Stimulated activated CD8-positive, alpha-beta memory T cell treated with anti-CD3 and anti-CD28 coated beads, Interleukin-12 subunit alpha, Interleukin-12 subunit beta, amount 100 ng/mL, for 24 hours (primary cell): ENCODE measurements around the gene CRLF2.
"Not testable (repeated sequence)": the region's sequence is repeated elsewhere in the genome, so short reads cannot be mapped to it uniquely, and the experiment has no call there.

Experiments used
- DNase-seq: peaks from one replicate; pipeline ENCODE4 v3.0.0-alpha.2; 2020; ENCODE audit errors: extremely low read depth

Gene CRLF2, protein sequence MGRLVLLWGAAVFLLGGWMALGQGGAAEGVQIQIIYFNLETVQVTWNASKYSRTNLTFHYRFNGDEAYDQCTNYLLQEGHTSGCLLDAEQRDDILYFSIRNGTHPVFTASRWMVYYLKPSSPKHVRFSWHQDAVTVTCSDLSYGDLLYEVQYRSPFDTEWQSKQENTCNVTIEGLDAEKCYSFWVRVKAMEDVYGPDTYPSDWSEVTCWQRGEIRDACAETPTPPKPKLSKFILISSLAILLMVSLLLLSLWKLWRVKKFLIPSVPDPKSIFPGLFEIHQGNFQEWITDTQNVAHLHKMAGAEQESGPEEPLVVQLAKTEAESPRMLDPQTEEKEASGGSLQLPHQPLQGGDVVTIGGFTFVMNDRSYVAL

DNA sequence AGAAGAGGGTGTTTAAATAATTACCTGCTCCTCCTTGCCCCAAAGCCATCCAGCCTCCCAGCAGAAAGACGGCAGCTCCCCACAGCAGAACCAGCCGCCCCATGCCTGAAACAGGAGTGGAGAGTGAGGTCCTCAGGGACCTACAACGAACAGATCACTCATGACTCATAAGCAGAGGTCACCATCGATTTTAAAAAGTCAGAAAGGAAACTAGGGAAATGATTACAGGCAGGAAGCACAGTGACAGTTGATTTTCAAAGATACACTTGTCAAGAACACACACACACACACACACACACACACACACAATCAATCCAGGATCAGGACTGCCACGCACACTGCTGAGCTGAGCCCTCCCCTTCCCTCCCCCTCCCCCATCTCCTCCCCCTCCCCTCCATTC, at the start of gene CRLF2:
TSS of gene CRLF2 (minus strand) at position 118 of the 400 bp plus-strand sequence. CDS start at position 103, 15 bp downstream.
- no peak for DNase-seq

DNA sequence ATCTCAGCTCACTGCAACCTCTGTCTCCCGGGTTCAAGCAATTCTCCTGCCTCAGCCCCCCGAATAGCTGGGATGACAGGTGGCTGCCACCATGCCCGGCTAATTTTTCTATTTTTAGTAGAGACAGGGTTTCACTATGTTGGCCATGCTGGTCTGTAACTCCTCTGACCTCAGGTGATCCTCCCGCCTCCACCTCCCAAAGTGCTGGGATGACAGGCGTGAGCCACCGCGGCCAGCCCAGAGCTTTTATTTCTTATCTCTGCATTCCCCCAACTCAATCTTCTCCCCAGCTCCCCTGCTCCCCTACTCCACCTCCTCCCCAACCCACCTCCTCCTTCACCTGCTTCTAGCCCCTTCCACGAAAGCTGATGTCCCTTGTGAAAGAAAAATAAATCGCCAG, 49.3 kb upstream of the CRLF2 start:
- DNase-seq, result not testable (repeated sequence)

DNA sequence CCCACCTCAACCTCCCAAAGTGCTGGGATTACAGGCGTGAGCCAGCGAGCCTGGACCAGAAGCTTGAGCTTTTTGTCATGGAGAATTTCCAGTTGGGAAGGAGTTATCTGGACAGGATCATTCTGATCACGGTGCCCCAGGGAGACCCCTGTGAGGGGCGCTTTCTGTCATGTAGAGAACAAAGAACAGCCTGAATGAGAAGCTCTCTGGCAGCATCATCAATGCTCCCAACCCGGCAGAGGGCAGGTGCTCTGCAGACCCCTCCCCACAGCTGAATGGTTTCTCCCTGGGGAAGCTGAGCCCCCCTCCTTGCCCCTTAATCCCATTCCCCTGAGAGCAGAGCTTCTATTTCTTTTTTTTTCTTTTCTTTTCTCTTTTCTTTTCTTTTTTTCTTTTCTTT, 48.8 kb upstream of the CRLF2 start:
- no peak for DNase-seq

DNA sequence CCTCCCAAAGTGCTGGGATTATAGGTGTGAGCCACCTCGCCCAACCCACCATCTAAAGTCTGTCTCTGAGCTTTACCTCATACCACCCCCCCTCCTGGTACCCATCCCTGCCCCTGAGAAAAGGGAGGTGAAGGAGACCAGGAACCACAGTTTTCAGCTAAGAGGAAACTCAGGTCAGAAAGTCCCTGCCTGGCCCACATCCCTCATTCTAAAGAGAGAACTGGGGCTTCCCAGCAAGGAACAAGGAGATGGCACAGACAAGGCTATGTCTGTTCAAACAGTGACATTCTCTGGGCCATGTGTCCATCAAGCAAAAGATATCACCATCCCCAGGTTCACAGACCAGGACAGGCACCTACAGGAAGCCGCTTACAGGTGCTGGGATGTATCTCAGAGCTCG, 40.4 kb upstream of the CRLF2 start:
- DNase-seq, result no peak

DNA sequence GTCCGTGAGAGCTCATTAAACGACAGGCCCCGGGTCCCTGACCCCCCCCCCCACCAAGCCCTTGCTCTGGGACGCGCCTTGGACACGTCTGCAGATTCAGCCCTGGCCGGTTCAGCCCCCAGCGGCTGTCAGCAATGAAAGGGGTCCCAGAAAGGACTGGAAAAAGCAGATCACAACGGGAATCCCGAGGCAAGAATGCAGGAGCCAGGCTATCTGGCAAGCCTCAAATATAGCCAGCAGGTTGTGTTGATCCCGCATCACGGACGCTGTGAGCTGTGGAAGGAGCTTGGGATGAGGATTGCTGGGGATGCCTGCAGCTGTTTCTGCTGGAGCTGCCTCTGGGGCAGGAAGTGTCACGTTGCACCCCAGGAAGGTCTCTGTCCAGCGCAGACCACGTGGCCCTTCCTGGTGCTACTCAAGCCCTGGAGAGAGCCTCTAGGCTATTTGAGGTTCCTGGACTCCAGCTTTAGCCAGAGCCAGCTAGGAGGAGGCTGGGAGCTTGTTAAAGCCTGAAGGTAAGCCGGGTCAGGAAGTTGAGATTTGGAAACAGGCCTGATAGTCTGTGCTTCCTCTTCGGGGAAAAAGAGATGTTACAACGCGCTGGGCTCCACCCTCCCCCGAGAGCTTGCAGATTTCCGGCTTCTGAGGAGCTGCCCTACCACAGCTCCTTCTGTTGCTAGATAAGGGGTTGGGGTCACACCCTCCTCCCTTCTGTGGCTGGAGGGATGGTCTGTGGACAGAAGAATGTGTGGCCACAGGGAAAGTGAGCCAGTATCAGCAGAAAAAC, 36.8 kb upstream of the CRLF2 start:
- no peak for DNase-seq

DNA sequence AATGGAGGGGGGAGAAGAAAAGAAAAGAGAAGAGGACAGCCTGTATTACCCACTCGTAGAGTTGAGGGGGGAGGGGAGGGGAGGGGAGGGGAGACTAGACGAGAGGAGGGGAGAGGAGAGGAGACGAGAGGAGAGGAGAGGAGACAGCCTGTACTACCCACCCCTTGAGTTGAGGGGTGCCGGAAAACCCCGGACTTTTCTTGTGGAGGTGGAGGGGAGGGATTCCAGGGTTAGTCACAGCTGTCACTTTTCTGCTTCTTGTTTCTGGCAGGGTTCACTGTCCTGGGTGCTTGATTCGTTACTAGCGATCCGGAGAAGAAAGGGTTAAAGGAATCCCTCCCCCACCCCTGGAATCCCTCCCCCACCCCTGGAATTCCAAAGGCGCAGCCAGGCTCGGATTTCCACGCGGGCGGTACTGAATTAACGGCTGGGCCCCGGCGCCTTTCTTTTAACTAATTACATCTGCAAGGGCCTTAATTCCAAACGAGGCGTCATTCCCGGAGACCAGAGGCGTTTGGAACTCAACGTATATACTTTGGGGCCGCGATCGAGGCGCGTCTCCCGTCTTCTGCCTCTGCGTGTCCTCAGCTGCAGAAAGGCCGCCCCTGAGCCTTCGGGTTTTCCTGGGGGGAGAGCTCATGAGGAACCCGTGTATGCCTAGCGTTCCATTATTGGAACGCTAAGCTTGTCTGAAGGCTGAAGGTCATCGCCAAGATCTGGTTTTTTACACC, 36.0 kb upstream of the CRLF2 start:
- no peak for DNase-seq

DNA sequence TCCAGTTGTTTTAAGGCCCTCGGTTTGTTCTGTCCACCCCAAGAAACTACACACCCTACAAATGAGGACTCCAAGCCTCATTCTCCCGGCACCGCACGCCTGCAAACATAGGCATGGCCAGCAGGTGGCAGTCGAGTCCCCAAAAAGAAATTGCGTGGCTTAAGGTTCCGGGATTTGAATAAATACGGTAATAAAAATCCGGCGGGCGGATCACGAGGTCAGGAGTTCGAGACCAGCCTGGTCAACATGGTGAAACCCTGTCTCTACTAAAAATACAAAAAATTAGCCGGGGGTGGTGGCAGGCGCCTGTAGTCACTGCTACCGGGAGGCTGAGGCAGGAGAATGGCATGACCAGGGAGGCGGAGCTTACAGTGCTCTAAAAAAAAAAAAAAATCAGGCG, 34.4 kb upstream of the CRLF2 start:
- DNase-seq, result peak; percentile 42

DNA sequence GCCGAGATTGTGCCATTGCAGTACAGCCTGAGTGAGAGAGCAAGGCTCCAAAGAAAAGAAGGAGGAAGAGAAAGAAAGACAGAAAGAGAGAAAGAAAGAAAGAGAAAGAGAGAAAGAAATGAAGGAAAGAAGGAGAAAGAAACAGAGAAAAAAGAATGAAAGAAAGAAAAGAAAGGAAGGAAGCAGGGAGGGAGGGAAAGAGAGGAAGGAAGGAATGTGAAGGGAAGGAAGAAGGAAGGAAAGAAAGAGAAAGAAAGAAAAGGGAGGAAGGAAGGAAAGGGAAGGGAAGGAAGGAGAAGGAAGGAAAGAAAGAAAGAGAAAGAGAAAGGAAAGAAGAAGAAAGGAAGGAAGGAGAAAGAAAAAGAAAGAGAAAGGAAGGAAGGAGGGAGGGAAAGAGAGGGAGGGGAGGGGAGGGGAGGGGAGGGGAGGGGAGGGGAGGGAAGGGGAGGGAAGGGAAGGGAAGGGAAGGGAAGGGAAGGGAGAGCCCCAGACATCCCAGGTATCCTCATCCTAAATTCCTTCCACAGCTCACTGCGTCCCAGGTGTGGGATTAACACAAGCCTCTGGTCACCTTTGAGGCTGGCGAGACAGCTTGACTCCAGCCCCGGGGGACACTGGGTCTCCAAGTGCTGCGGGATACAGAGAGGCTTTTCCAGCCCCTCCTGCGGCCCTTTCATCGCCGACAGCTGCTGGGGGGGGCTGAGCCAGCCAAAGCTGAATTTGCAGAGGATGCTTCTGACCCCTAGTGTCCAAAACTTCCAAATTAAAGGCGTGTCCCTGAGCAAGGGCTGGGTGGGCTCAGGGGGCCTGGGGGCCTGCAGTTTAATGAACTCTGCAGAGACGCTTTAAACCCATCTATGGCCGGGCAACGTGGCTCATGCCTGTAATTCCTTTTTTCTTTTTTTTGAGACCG, 32.0 kb upstream of the CRLF2 start:
- DNase-seq, result no peak

DNA sequence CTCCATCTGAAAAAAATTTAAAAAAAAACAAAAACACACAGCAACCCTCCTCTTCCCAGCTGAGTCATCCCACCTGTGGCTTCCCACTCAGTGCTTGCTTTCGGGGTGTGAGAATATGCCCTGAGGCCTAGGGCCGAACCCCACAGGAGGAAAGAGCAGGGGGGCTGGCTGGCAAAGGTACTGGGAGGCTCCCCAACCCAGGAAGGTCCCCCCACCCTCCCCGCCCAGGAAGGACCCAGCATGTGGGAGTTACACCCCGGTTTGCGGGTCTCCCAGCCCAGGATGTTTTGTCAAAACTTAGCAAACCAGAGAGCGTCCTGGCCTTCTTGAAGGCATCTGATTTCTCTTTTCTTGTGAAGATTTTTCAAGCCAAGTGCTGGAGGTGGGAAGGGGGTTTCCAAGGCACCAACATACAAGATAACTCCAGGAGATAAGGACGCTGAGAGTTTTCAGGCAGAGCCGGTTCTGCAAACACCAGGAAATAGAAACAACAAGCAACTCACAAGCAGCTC, 30.5 kb upstream of the CRLF2 start:
- no peak for DNase-seq

DNA sequence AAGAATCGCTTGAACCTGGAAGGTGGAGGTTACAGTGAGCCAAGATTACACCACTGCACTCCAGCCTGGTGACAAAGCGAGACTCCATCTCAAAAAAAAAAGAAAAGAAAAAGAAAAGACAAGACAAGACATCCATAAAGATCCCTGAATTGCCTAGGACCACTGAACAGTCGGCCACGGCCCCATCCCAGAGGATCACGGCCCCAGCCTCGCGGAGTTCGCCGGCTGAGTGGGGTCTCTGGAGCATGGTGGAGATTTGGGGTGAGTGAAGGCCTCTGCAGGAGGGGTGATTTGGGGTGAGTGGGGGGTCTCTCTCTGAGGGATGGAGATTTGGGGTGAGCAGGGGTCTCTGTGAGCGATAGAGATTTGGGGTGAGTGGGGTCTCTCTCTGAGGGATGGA, 28.1 kb upstream of the CRLF2 start:
- DNase-seq, result not testable (repeated sequence)

DNA sequence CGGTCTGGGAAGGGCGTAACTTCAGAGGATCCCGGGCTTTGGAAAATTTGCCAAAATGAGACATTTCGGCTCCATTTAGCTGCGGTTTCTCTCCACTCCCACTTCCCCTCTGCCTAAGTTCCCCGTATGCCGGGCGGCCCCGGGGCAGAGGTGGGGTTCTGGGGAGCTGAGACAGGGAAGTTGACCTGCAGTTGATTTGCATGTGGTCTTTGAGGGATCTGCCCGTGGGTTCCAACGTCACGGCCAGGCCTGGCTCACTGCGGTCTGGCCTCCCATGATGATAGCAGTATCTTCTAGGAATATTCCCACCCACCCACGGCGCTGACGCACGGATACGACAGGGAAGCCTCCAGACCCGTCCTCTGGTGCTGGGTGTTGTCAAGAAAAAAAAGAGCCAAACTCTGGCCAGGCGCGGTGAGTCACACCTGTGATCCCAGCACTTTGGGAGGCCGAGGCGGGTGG, 27.3 kb upstream of the CRLF2 start:
- no peak for DNase-seq

DNA sequence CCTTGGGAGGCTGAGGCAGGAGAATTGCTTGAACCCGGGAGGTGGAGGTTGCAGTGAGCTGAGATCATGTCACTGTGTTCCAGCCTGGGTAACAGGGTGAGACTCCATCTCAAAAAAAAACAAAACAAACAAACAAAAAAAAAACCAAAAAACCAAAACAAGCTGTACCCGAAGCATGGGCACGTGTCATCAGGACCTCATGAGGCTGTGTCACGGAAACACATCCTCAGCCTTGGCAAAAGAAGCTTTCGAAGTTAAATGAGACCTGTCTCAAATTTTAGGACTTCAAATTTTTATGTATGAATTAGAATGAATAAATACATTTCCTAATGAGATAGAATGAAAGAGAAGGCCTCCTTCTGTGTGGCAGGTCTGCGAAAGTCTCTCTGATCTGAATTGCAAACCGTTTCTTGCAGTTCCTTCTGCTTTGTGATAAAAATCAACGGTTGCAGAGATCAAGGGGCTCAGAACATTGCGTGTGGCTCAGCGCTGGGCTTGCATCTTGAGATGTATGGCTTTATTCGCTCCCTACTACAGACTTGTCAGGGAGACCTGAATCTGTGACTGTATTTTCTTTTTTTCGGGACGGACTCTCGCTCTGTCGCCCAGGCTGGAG, 19.5 kb upstream of the CRLF2 start:
- no peak for DNase-seq

DNA sequence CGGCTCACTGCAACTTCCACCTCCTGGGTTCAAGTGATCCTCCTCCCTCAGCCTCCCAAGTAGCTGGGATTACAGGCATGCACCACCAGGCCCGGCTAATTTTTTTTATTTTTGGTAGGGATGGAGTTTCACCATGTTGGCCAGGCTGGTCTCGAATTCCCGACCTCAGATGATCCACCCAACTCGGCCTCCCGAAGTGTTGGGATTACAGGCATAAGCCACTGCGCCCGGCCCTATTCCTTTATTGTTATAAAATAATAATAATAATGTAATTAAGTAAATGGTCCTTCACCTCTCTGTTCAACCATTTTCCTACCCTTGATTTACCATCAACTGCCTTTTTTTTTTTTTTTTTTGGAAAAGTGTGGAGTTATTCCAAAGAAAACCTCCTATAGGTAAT, 15.7 kb upstream of the CRLF2 start:
- not testable (repeated sequence) for DNase-seq

DNA sequence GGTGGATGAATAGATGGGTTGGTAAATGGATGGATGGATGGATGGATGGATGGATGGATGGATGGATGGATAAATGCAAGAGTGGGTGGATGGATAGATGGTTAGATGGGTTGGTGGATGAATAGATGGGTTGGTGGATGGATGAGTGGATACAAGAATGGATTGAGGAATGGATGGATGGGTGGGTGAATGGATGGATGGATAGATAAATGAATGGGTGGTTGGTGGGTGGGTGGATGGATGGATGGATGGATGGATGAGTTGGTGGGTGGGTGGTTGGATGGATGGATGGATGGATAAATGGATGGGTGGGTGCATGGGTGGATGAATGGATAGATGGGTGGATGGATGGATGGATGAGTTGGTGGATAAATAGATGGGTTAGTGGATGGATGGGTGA, 13.8 kb upstream of the CRLF2 start:
- no peak for DNase-seq

DNA sequence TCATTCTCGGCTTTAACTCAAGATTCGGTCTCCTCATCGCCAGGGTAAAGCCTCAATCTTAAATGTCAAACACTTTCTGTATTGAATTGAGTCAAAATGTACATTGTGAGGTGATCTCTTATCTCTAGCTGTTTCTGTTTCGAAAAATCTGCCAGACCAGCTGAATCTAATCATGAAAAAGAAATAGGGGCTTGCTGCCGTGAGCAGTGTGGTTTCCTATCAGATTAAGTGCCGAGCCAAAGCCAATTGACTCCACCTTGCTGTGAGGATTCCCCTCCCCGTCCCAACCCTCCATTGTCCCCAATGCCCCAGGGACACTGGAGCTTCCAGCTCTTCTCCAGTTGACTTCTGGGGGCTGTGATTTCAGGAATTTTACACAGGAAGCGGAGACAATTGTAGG, 12.5 kb upstream of the CRLF2 start:
- no peak for DNase-seq

DNA sequence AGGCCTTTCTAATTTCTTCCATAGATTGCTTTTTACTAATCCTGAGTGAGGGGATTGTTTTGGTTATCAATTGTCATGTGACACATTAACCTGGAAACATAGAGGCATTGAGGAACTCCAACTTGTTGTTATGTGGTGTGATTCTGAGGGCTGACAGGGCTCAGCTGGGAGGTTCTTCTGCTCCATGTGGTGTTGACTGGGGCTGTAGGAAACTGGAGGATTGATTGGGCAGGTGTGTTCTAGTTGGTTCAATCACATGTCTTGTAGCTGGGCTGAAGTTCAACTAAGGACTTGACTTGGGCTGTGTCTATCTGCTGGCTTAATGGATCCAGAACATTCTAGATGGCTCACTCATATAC, 10.8 kb upstream of the CRLF2 start:
- DNase-seq, result no peak

DNA sequence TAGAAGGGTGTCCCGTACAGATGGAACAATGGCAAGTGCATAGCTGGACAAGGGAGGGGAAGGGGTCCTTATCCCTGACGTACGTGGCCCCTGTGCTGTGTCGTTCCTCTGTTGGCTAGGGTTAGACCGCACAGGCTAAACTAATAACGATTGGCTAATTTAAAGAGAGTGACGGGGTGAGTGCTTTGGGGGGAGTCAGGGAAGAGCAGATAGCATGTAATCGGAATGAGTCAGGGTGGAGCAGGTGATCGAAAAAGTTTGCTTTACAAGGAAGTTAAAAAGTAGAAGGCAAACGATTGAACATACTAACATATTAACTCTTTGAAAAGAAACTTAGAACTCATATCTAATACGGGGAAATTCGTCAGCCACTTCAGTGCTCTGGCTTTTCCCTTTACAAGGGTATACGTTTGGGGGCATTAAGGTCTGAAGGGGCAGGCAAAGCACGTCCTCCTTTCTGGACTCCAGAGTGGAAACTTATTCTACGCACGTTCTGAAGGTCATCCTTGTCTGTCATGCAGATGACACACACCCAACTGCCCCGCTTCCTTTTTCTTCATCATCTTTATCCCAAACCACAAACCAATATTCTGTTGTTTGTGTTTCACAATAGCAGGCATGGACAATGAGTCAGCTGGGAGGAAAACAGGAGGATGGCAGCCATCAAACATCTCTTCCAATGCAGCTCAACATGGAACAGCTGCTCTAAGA, 10.2 kb upstream of the CRLF2 start:
- no peak for DNase-seq

DNA sequence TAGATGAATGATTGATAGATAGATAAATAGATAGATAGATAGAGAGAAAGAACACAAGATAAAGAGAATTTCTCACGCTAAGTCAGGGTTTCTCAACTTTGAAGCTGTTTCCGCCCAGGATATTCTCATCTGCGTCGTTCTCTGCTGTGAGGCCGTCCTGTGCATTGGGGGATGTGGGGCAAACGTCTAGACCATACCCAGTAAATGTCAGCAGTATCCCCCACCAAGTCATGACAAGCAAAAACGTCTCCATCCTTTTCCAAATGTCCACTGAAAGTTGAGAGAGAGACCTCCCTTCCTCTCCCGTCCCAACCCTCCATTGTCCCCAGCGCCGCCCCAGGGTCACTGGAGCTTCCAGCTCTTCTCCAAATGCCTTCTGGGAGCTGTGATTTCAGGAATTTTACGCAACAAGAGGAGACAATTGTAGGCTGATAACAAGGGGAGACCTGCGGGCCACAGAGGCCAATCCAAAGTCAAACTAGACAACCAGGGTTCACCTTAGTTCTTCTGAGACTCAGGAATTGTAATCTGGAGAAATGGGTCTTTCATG, 8.9 kb upstream of the CRLF2 start:
- no peak for DNase-seq

DNA sequence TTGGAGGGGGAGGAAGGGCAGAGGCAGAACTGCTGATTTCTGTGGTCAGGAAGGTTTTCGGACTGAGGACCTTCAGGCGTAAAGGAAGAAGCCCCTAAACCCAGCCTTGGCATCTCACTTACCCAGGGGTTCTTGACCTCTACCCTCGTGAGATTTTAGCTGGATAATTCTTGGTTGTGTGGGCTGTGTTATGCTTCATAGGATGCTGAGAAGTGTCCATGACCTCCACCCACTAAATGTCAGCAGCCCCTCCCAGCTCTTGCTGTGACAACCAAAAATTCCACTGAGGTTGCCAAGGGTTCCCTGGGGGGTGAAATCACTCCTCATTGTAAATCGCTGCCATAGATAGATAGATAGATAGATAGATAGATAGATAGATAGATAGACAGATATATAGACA, 5.8 kb upstream of the CRLF2 start:
- no peak for DNase-seq
